B cell (primary cell): ENCODE results near the gene MRAP2. TPM values are rescaled to one million over a fixed set of nuclear protein-coding genes. Genes with fewer than 3 reads are reported as not detected.

Source experiments
- ATAC-seq: fragments of 200-7000 bp; cut with Tn5 transposase; one replicate; pipeline ENCODE4 v1.10.0; 2021; ENCODE audit warnings: low read depth, mild to moderate bottlenecking, moderate number of reproducible peaks, moderate library complexity
- CTCF ChIA-PET: fragments of 350-600 bp; sonication (Branson Sonifier 250); formaldehyde crosslinking; loops from one replicate; lab custom pipeline; 2021; ENCODE audit warnings: antibody characterized with exemption, inconsistent platforms; lab: Charles Lee
- POLR2A ChIA-PET: fragments of 350-600 bp; sonication (Branson Sonifier 250); formaldehyde crosslinking; loops from one replicate; lab custom pipeline; 2021; ENCODE audit warnings: antibody characterized with exemption; lab: Charles Lee
- DNase-seq: peaks from one replicate; pipeline ENCODE4 v3.0.0; 2013
- H2AFZ ChIP-seq: 2 replicates; pipeline ENCODE4 v1.6.1; 2012; ENCODE audit warnings: mild to moderate bottlenecking, low read depth, low read length; ENCODE audit not compliant: insufficient read depth, poor library complexity, severe bottlenecking
- H3K27ac ChIP-seq, 2 donors: 1 replicate in 1 of 2; 2 replicates in 1 of 2; pipeline ENCODE4 v1.5.1; 2012 to 2013; ENCODE audit warnings: low read length in 2 of 2, mild to moderate bottlenecking in 2 of 2, moderate library complexity in 1 of 2
- H3K27me3 ChIP-seq, 4 experiments: fragments of 200-600 bp in 1 of 4; sonication (generic) in 1 of 4; replicated peaks in 1 of 4; 1 replicate in 2 of 4; 2 replicates in 2 of 4; pipeline versions ENCODE4 v1.6.1 to v1.7.0; 2013 to 2016; ENCODE audit warnings: low read length in 3 of 4, mild to moderate bottlenecking in 2 of 4, mixed read lengths in 1 of 4, moderate library complexity in 1 of 4; ENCODE audit not compliant: insufficient read depth in 4 of 4, control insufficient read depth in 3 of 4; ENCODE audit errors: control extremely low read depth in 1 of 4
- H3K36me3 ChIP-seq, 2 experiments: replicated peaks in 1 of 2; 1 replicate in 1 of 2; 2 replicates in 1 of 2; pipeline versions ENCODE4 v1.6.1 to v1.7.1; 2013; ENCODE audit warnings: low read length in 1 of 2; ENCODE audit not compliant: insufficient read depth in 2 of 2, control insufficient read depth in 1 of 2; ENCODE audit errors: control extremely low read depth in 1 of 2, extremely low read depth in 1 of 2
- H3K4me1 ChIP-seq, 2 donors: fragments of 200-600 bp in 1 of 2; sonication (generic) in 1 of 2; 1 replicate in 1 of 2; 2 replicates in 1 of 2; pipeline versions ENCODE4 v1.5.1 to v1.6.1; 2013 to 2017; ENCODE audit warnings: low read length in 2 of 2; ENCODE audit not compliant: control insufficient read depth in 2 of 2, insufficient read depth in 2 of 2
- H3K4me2 ChIP-seq: replicated peaks from 2 replicates; pipeline ENCODE3; 2012; ENCODE audit warnings: mild to moderate bottlenecking, low read depth, low read length; ENCODE audit not compliant: poor library complexity, severe bottlenecking
- H3K4me3 ChIP-seq, 5 experiments: fragments of 200-600 bp in 1 of 5; sonication (generic) in 1 of 5; 1 replicate in 3 of 5; 2 replicates in 2 of 5; pipeline versions ENCODE4 v1.5.1 to v1.7.0; 2011 to 2016; ENCODE audit warnings: low read length in 4 of 5, mild to moderate bottlenecking in 4 of 5, low read depth in 2 of 5, control low read depth in 1 of 5, moderate library complexity in 1 of 5; ENCODE audit not compliant: insufficient read depth in 1 of 5; ENCODE audit errors: control extremely low read depth in 1 of 5, extremely low read depth in 1 of 5
- H3K79me2 ChIP-seq: fragments of 200-600 bp; sonication (generic); one replicate; pipeline ENCODE4 v1.6.0; 2016; ENCODE audit warnings: low read length; ENCODE audit not compliant: control insufficient read depth, insufficient read depth
- H3K9ac ChIP-seq: fragments of 200-600 bp; sonication (generic); 2 replicates; pipeline ENCODE4 v1.6.1; 2017; ENCODE audit warnings: mild to moderate bottlenecking, low read length, moderate library complexity
- H3K9me3 ChIP-seq, 3 donors: one replicate each; pipeline versions ENCODE4 v1.6.1 to v1.7.1; 2013; ENCODE audit warnings: low read length in 2 of 3; ENCODE audit not compliant: control insufficient read depth in 2 of 3, insufficient read depth in 1 of 3; ENCODE audit errors: control extremely low read depth in 1 of 3
- H4K20me1 ChIP-seq: 2 replicates; pipeline ENCODE4 v1.6.0; 2012; ENCODE audit warnings: mild to moderate bottlenecking, low read length; ENCODE audit not compliant: insufficient read depth, control insufficient read depth, poor library complexity, severe bottlenecking
- H3K27ac Mint-ChIP-seq: one replicate; pipeline ENCODE4 v1.8.0; 2021; ENCODE audit warnings: mixed read lengths
- H3K27me3 Mint-ChIP-seq: one replicate; pipeline ENCODE4 v1.8.0; 2021; ENCODE audit warnings: mixed read lengths
- H3K4me1 Mint-ChIP-seq: one replicate; pipeline ENCODE4 v1.8.0; 2021; ENCODE audit warnings: mixed read lengths
- H3K4me3 Mint-ChIP-seq: one replicate; pipeline ENCODE4 v1.8.0; 2021; ENCODE audit warnings: mixed read lengths
- H3K9me3 Mint-ChIP-seq: one replicate; pipeline ENCODE4 v1.8.0; 2022; ENCODE audit warnings: mixed read lengths; ENCODE audit not compliant: insufficient read depth
- CTCF ChIP-seq: fragments of 200-600 bp; IDR thresholded peaks from one replicate; pipeline ENCODE4 v1.8.0; 2022; ENCODE audit warnings: antibody characterized with exemption, mild to moderate bottlenecking
- EZH2 ChIP-seq: IDR thresholded peaks from 2 replicates; pipeline ENCODE4 v1.6.1; 2012; ENCODE audit warnings: borderline replicate concordance, low read depth, mild to moderate bottlenecking, moderate library complexity, low read length; ENCODE audit not compliant: insufficient read depth, poor library complexity, severe bottlenecking
- WGBS: methylation state at CpG from one replicate; pipeline ENCODE4 v1.1.5; 2013; ENCODE audit warnings: missing lambda C conversion rate; ENCODE audit not compliant: insufficient coverage; 5-methylcytosine and 5-hydroxymethylcytosine counted together
- intact Hi-C: fragments of 100-400 bp; cut with micrococcal nuclease; formaldehyde crosslinking; loops from one replicate; pipeline ENCODE4 v1.10.0; 2022
- polyA plus RNA-seq: library from polyadenylated mRNA; depleted of rRNA; stranded (reverse); fragments of >200 nt; gene quantifications from 2 replicates; pipeline ENCODE4 v1.2.3, GENCODE V29; 2012
- total RNA-seq, 2 donors: library from RNA; stranded (reverse); fragments of 120-200 nt in 1 of 2; gene quantifications; 1 replicate in 1 of 2; 2 replicates in 1 of 2; pipeline versions ENCODE4 v1.2.3 to v1.2.4, GENCODE V29; 2013 to 2022

Gene MRAP2
- total and polyA plus RNA-seq, 2 donors (not counting 1 experiment from before 2014, with no cell fraction given), result not detected

- no peaks in the 10 kb centered on the region for H3K4me1 ChIP-seq
- Mint-ChIP-seq H3K9me3 (peaks cover 2% of the 10 kb centered on the region), H3K27me3 (peaks cover 19% of the 10 kb centered on the region), H3K27ac (no peak overlapping the region), H3K4me3 (no peak overlapping the region), H3K4me1 (no peaks in the 10 kb centered on the region)
- no peak overlapping the region for H3K4me2 ChIP-seq
- peaks cover 0 to 7% (median 0%) of the 10 kb centered on the region in 3 donors for H3K9me3 ChIP-seq
- TF ChIP-seq CTCF, result no peak
- TF ChIP-seq EZH2, result no peak
- no peak for DNase-seq
- ChIA-PET CTCF (no interaction called here), POLR2A (no interaction called here)
- H3K27ac ChIP-seq, result no peak overlapping the region
- H3K27me3 ChIP-seq, result peaks cover 0 to 3% (median 0%) of the 10 kb centered on the region in 4 experiments
- no peak overlapping the region for H3K4me3 ChIP-seq
- H3K79me2 ChIP-seq, result no peaks in the 10 kb centered on the region
- H3K9ac ChIP-seq, result no peak overlapping the region
- no peak for ATAC-seq
- WGBS, result 89% methylated on average over 7 of the region's 7 CpGs
- H2AFZ ChIP-seq, result no peak overlapping the region
- H4K20me1 ChIP-seq, result no peaks in the 10 kb centered on the region
- no peaks in the 10 kb centered on the region for H3K36me3 ChIP-seq
- intact Hi-C loops, result no loop called here
Measured at GRCh38 chr6:84072442-84072997, 38.9 kb downstream of the MRAP2 start.

- H4K20me1 ChIP-seq, result no peaks in the 10 kb centered on the region
- ATAC-seq (no peak), DNase-seq (no peak)
- H3K27me3 ChIP-seq, result peaks cover 0 to 3% (median 0%) of the 10 kb centered on the region in 4 experiments
- no peak overlapping the region for H3K4me2 ChIP-seq
- H3K9ac ChIP-seq, result no peak overlapping the region
- no peak overlapping the region for H2AFZ ChIP-seq
- WGBS, result 74% methylated on average over 3 of the region's 6 CpGs
- Mint-ChIP-seq H3K27ac (no peak overlapping the region), H3K9me3 (no peaks in the 10 kb centered on the region), H3K4me1 (no peaks in the 10 kb centered on the region), H3K27me3 (peaks cover 16% of the 10 kb centered on the region), H3K4me3 (no peak overlapping the region)
- H3K36me3 ChIP-seq, result no peaks in the 10 kb centered on the region
- H3K79me2 ChIP-seq, result no peaks in the 10 kb centered on the region
- TF ChIP-seq CTCF (no peak), EZH2 (no peak)
- CTCF ChIA-PET, result no interaction called here
- intact Hi-C loops, result no loop called here
- H3K4me1 ChIP-seq, result no peaks in the 10 kb centered on the region
- H3K9me3 ChIP-seq, result peaks cover 0 to 7% (median 0%) of the 10 kb centered on the region in 3 donors
- POLR2A ChIA-PET, result no interaction called here
- H3K4me3 ChIP-seq, result no peak overlapping the region
- H3K27ac ChIP-seq, result no peak overlapping the region
Measured at GRCh38 chr6:84074988-84075781, 41.6 kb downstream of the MRAP2 start.
